HEK293T (cell line): Measurements from ENCODE around the gene HACD4.

Experiments used
- CTCF ChIA-PET: fragments of 350-600 bp; formaldehyde crosslinking; extraction: SDS; loops from one replicate; lab custom pipeline; 2021; ENCODE audit warnings: antibody characterized with exemption, inconsistent platforms; lab: Yijun Ruan, JAX
- POLR2A ChIA-PET: fragments of 350-600 bp; formaldehyde crosslinking; extraction: SDS; loops from one replicate; lab custom pipeline; 2020; ENCODE audit warnings: antibody characterized with exemption, inconsistent platforms; lab: Yijun Ruan, JAX
- DNase-seq: peaks from one replicate; pipeline ENCODE4 v3.0.0; 2012; ENCODE audit warnings: mixed read lengths; ENCODE audit errors: extremely low spot score
- ARNT ChIP-seq: fragments of 450-650 bp; IDR thresholded peaks from 2 replicates; pipeline ENCODE4 v1.6.1; 2017; ENCODE audit warnings: mild to moderate bottlenecking
- BHLHE40 ChIP-seq: fragments of 450-650 bp; IDR thresholded peaks from 2 replicates; pipeline ENCODE4 v1.6.1; 2016; ENCODE audit warnings: mild to moderate bottlenecking, moderate library complexity, borderline replicate concordance
- CTBP1 ChIP-seq: fragments of 450-650 bp; IDR thresholded peaks from 2 replicates; pipeline ENCODE4 v1.6.1; 2016; ENCODE audit warnings: borderline replicate concordance
- ELF4 ChIP-seq: fragments of 450-650 bp; IDR thresholded peaks from 2 replicates; pipeline ENCODE4 v1.6.1; 2017; ENCODE audit warnings: antibody characterized with exemption
- FOXA1 ChIP-seq: fragments of 450-650 bp; IDR thresholded peaks from 2 replicates; pipeline ENCODE4 v1.6.1; 2016; ENCODE audit warnings: mild to moderate bottlenecking
- FOXK2 ChIP-seq: fragments of 450-650 bp; IDR thresholded peaks from 2 replicates; pipeline ENCODE4 v1.6.1; 2016; ENCODE audit warnings: mild to moderate bottlenecking
- FOXM1 ChIP-seq: fragments of 450-650 bp; IDR thresholded peaks from 2 replicates; pipeline ENCODE4 v1.6.1; 2017; ENCODE audit warnings: mild to moderate bottlenecking, borderline replicate concordance
- HDGF ChIP-seq: fragments of 450-650 bp; IDR thresholded peaks from 2 replicates; pipeline ENCODE4 v1.6.1; 2017; ENCODE audit warnings: antibody characterized with exemption, borderline replicate concordance
- L3MBTL2 ChIP-seq: fragments of 450-650 bp; conservative IDR thresholded peaks from 2 replicates; pipeline ENCODE4 v1.6.1; 2016; ENCODE audit warnings: mild to moderate bottlenecking
- LEF1 ChIP-seq: fragments of 450-650 bp; IDR thresholded peaks from 2 replicates; pipeline ENCODE4 v1.6.1; 2017; ENCODE audit warnings: mild to moderate bottlenecking, borderline replicate concordance
- NFRKB ChIP-seq: fragments of 450-650 bp; IDR thresholded peaks from 2 replicates; pipeline ENCODE4 v1.6.1; 2016; ENCODE audit warnings: mild to moderate bottlenecking, moderate library complexity
- SP1 ChIP-seq: fragments of 450-650 bp; IDR thresholded peaks from 2 replicates; pipeline ENCODE4 v1.6.1; 2017
- SUZ12 ChIP-seq: fragments of 450-650 bp; IDR thresholded peaks from 2 replicates; pipeline ENCODE4 v1.6.1; 2016; ENCODE audit warnings: mild to moderate bottlenecking
- TARDBP ChIP-seq: fragments of 450-650 bp; IDR thresholded peaks from 2 replicates; pipeline ENCODE4 v1.6.1; 2016
- ZNF384 ChIP-seq: fragments of 450-650 bp; IDR thresholded peaks from 2 replicates; pipeline ENCODE4 v1.6.1; 2016
- TF ChIP-seq, protein P1 (sequence below): fragments of 450-650 bp; IDR thresholded peaks from 2 replicates; pipeline ENCODE4 v1.6.1; 2016

HACD4 gene

DNA sequence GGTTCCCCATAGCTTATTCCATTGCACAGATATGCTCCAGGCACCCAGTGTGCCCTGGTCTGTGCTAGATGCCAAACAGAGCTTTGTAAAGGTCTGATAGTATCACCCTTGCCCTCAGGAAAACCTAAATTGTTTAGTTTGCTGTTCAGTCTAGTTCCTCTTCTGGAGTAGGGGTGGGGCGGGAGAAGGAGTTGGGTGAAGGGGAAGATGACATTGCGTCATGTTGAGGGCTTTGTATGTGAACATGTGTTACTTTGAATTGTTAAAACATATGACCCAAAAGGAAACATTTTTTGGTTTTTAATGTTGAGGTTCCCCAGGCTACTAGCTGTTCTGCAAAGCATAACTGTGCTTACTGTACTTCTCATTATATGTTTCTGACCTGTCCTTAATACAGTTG lies 40.6 kb downstream of the HACD4 start:
- ChIA-PET CTCF (no interaction called here), POLR2A (no interaction called here)
- no peak for TF ChIP-seq FOXA1
- TF ChIP-seq CTBP1 = no peak
- TF ChIP-seq, protein P1, sequence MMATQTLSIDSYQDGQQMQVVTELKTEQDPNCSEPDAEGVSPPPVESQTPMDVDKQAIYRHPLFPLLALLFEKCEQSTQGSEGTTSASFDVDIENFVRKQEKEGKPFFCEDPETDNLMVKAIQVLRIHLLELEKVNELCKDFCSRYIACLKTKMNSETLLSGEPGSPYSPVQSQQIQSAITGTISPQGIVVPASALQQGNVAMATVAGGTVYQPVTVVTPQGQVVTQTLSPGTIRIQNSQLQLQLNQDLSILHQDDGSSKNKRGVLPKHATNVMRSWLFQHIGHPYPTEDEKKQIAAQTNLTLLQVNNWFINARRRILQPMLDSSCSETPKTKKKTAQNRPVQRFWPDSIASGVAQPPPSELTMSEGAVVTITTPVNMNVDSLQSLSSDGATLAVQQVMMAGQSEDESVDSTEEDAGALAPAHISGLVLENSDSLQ = no peak
- no peak for TF ChIP-seq SP1
- no peak for TF ChIP-seq L3MBTL2
- no peak for TF ChIP-seq FOXM1
- TF ChIP-seq BHLHE40 = no peak
- no peak for TF ChIP-seq ZNF384
- TF ChIP-seq ELF4 = no peak
- no peak for TF ChIP-seq FOXK2
- no peak for DNase-seq

DNA sequence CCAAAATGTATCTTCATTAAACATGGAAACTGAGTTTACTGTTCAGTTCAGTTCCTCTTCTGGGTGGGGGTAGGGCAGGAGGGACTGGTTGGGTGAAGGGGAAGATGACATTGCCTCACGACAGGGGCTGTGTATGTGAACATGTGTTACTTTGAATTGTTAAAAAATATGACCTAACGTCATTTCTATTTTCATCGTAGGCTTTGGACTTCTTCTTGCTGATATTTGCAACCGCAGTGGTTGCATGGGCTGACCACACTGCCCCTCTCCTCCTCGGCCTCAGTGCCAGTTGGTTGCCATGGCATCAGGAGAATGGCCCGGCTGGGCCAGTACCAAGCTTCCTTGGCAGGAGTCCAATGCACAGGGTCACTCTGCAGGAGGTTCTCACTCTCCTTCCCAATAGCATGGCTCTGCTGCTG lies 41.5 kb downstream of the HACD4 start:
- ChIA-PET POLR2A (no interaction called here), CTCF (no interaction called here)
- DNase-seq = no peak
- TF ChIP-seq CTBP1 (no peak), SP1 (no peak), FOXM1 (no peak), L3MBTL2 (no peak), ELF4 (no peak), ARNT (no peak)

DNA sequence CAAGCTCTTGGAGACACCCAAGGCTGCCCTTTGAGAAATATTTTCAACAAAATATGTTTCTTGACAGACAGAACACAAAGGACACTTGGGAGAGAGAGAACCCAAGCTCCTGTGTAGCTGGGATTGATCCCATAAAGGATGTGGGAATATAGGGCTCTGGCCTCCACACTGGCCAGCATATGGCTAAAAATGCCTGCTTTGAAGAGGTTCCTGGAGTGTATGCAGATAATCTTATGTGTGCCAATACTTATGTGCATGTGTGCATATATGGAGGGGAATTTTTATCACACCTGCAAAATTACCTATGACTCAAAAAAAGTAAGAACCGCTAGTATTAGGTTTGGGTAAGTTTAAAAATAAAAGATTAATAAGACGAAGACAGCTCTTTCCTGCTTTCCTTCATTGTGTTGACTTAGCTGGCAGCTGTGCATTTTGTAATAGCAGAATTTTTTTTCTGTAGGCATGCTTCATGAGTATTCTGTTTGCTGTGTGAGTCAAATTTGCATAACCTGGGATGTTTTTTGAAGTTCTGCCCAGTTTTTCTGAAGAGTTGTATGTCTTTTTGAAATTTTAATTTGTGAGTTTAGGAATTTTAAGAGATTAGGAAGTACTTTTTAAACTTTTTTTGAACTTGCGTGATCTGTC lies 42.6 kb downstream of the HACD4 start:
- DNase-seq = no peak
- ChIA-PET POLR2A (no interaction called here), CTCF (no interaction called here)
- TF ChIP-seq HDGF (no peak), L3MBTL2 (no peak)

DNA sequence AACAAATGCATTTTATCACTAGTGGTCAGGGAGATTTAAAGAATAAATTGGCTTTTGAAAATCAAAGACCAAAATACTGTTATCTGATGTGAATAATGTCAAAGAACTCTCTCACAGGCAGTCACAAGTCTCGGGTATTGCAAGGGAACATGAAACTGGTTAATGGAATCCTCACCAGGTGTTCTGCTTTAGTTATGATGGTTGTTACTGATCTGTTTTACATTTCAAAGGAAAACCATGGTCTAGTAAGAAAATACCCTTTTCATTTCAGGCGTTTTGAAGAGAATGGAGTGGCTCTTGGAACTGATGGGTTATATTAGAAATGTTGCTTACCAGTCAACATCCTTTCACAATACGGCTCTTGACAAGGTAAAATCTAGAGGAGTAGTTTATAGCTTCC lies 43.4 kb downstream of the HACD4 start:
- no peak for DNase-seq
- ChIA-PET POLR2A (no interaction called here), CTCF (no interaction called here)
- no peak for TF ChIP-seq LEF1
- no peak for TF ChIP-seq ARNT
- TF ChIP-seq FOXK2 = no peak
- no peak for TF ChIP-seq CTBP1
- no peak for TF ChIP-seq FOXA1
- no peak for TF ChIP-seq TARDBP
- TF ChIP-seq SP1 = no peak
- no peak for TF ChIP-seq SUZ12
- TF ChIP-seq HDGF = no peak
- TF ChIP-seq ZNF384 = no peak
- no peak for TF ChIP-seq ELF4
- TF ChIP-seq, protein P1 = no peak
- TF ChIP-seq BHLHE40 = no peak

DNA sequence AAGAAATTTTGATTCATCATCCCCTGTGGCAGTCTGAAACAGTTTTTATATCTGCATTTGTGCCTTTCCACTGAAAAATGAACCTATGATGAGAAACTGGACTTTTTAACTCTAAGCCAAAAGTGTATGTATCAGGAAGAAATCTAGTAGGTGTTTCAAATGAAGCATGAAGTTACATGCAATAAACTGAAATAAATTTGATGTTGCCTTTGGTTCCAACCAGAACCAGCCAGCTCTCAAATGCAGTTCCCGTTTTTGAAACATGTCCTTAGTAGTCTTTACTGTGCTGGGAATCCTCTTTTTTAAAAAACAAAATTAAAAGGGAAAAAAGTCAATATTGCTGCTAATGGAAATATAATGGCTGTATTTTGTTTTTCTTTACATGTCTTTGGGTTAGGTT lies 43.9 kb downstream of the HACD4 start:
- DNase-seq = no peak
- CTCF ChIA-PET = no interaction called here
- no peak for TF ChIP-seq BHLHE40
- TF ChIP-seq LEF1 = no peak
- TF ChIP-seq TARDBP = no peak
- no peak for TF ChIP-seq L3MBTL2
- no peak for TF ChIP-seq SUZ12
- TF ChIP-seq HDGF = no peak
- TF ChIP-seq, protein P1 = no peak
- no peak for TF ChIP-seq SP1
- POLR2A ChIA-PET = no interaction called here

DNA sequence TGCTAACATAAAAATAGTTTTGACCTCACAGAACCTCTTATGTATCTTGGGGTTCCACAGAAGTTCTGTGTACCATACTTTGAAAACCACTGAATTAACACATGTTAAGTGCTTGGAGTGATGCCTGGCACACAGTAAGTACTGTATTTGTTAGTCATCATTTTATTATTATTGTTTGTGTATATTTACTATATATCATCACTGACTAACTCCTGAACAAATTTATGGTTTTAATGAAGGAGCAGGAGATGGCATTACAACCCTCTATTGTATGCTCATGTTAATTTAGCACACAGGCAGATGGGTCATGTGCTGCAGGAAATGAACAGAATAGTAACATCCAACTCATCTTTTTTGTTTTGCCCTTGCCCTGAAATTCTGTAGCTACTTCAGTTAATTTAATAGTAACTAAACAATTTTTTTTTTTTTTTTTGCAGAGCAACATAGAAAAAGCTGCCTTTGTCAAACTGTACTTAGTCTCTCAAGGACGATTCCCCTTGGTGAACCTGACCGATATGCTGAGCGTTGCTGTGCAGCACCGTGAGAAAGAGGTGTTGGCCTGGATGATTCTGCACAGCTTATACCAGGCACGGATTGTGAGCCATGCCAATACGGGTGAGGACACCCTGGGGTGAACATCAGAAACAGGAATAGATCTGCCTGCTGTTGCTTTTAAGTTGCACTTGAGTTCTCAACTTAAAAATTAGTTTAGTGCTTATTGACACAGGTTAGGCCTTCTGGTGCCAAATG lies 45.4 kb downstream of the HACD4 start:
- TF ChIP-seq FOXK2 (no peak), SUZ12 (no peak), ZNF384 (no peak; the same call in 1 of the 2 replicates), TARDBP (no peak), HDGF (no peak), NFRKB (no peak), ARNT (no peak), BHLHE40 (no peak), LEF1 (no peak), ELF4 (no peak), FOXA1 (no peak)
- TF ChIP-seq, protein P1 = no peak
- ChIA-PET POLR2A (no interaction called here), CTCF (no interaction called here)
- DNase-seq = no peak
